GM23338 (cell line): ENCODE measurements around the gene PTPRE. TPM values are rescaled to one million over a fixed set of nuclear protein-coding genes. Genes with fewer than 3 reads are reported as not detected.

Experiments used
- ATAC-seq: fragments of 200-7000 bp; cut with Tn5 transposase; 3 replicates; pipeline ENCODE4 v1.9.1; 2020
- DNase-seq: peaks from one replicate; pipeline ENCODE4 v3.0.0-alpha.2; 2015; ENCODE audit warnings: low spot score
- H2AFZ ChIP-seq: fragments of 200-600 bp; sonication (generic); 2 replicates; pipeline ENCODE4 v1.8.0; 2016; ENCODE audit warnings: antibody characterized with exemption, mild to moderate bottlenecking, moderate library complexity
- H3F3A ChIP-seq: fragments of 200-600 bp; sonication (generic); replicated peaks from 2 replicates; pipeline ENCODE4 v1.8.0; 2017; ENCODE audit warnings: antibody characterized with exemption, mixed run types, low read depth
- H3K27ac ChIP-seq: fragments of 200-600 bp; sonication (generic); 2 replicates; pipeline ENCODE4 v1.6.1; 2016; ENCODE audit warnings: low read depth
- H3K27me3 ChIP-seq: fragments of 200-600 bp; sonication (generic); 2 replicates; pipeline ENCODE4 v1.8.0; 2016; ENCODE audit warnings: mild to moderate bottlenecking, mixed run types, moderate library complexity; ENCODE audit not compliant: insufficient read depth
- H3K36me3 ChIP-seq: fragments of 200-600 bp; sonication (generic); 2 replicates; pipeline ENCODE4 v1.8.0; 2016; ENCODE audit warnings: mild to moderate bottlenecking; ENCODE audit not compliant: insufficient read depth
- H3K4me1 ChIP-seq: fragments of 200-600 bp; sonication (generic); 2 replicates; pipeline ENCODE4 v1.8.0; 2016; ENCODE audit warnings: mild to moderate bottlenecking, moderate library complexity; ENCODE audit not compliant: insufficient read depth
- H3K4me2 ChIP-seq: fragments of 200-600 bp; sonication (generic); 2 replicates; pipeline ENCODE4 v1.7.1; 2017; ENCODE audit warnings: mixed run types
- H3K4me3 ChIP-seq: fragments of 200-600 bp; sonication (generic); 2 replicates; pipeline ENCODE4 v1.6.1; 2016; ENCODE audit warnings: mixed run types
- H3K79me2 ChIP-seq: fragments of 200-600 bp; sonication (generic); replicated peaks from 2 replicates; pipeline ENCODE4 v1.8.0; 2017; ENCODE audit warnings: mild to moderate bottlenecking; ENCODE audit not compliant: insufficient read depth
- H3K9me2 ChIP-seq: fragments of 200-600 bp; sonication (generic); 2 replicates; pipeline ENCODE4 v1.8.0; 2017; ENCODE audit not compliant: insufficient read depth
- H4K20me1 ChIP-seq: fragments of 200-600 bp; sonication (generic); replicated peaks from 2 replicates; pipeline ENCODE4 v1.8.0; 2017; ENCODE audit warnings: mild to moderate bottlenecking; ENCODE audit not compliant: insufficient read depth
- H3K27ac Mint-ChIP-seq: 2 replicates; pipeline ENCODE4 v1.8.0; 2020; ENCODE audit warnings: inconsistent platforms, mild to moderate bottlenecking, moderate library complexity, mixed read lengths
- H3K27me3 Mint-ChIP-seq: 3 replicates; pipeline ENCODE4 v1.8.0; 2022; ENCODE audit warnings: low read depth, mild to moderate bottlenecking, moderate library complexity, mixed read lengths, inconsistent platforms; ENCODE audit not compliant: insufficient read depth, poor library complexity
- H3K36me3 Mint-ChIP-seq: 3 replicates; pipeline ENCODE4 v1.8.0; 2021; ENCODE audit warnings: low read depth, mild to moderate bottlenecking, inconsistent platforms, moderate library complexity, mixed read lengths
- H3K4me1 Mint-ChIP-seq: 3 replicates; pipeline ENCODE4 v1.8.0; 2020; ENCODE audit warnings: mild to moderate bottlenecking, inconsistent platforms, mixed read lengths
- H3K4me3 Mint-ChIP-seq: 3 replicates; pipeline ENCODE4 v1.8.0; 2021; ENCODE audit warnings: moderate library complexity, mild to moderate bottlenecking, inconsistent platforms, mixed read lengths
- H3K9me3 Mint-ChIP-seq: 3 replicates; pipeline ENCODE4 v1.8.0; 2020; ENCODE audit warnings: moderate library complexity, mild to moderate bottlenecking, inconsistent platforms, mixed read lengths
- CTCF ChIP-seq, 2 experiments: fragments of 200-600 bp in 1 of 2; sonication (generic) in 1 of 2; conservative IDR thresholded peaks; 2 replicates each; pipeline versions ENCODE4 v1.5.1 to v1.6.1; 2016 to 2017; ENCODE audit warnings: antibody characterized with exemption in 2 of 2, low read depth in 2 of 2, mild to moderate bottlenecking in 2 of 2, moderate library complexity in 1 of 2
- POLR2AphosphoS5 ChIP-seq: IDR thresholded peaks from 2 replicates; pipeline ENCODE4 v1.6.1; 2016; ENCODE audit warnings: antibody characterized with exemption, low read depth
- REST ChIP-seq: IDR thresholded peaks from one replicate; pipeline ENCODE4 v1.6.1; 2018; ENCODE audit warnings: antibody characterized with exemption; ENCODE audit not compliant: unreplicated experiment
- ZNF331 ChIP-seq: fragments of 250-450 bp; sonication (Bioruptor Pico); IDR thresholded peaks from 2 replicates; pipeline ENCODE4 v1.5.0; 2020; ENCODE audit warnings: low read depth, mild to moderate bottlenecking, moderate library complexity
- polyA plus RNA-seq: library from polyadenylated mRNA; unstranded; fragments of >200 nt; fragmentation: Nextera tagmentation; extraction: Ambion mirVana; gene quantifications from 2 replicates; pipeline ENCODE4 v1.2.1, GENCODE V29; 2016
- total RNA-seq: library from RNA; depleted of rRNA; stranded (reverse); fragments of >200 nt; shearing (Covaris generic); gene quantifications from 2 replicates; pipeline ENCODE4 v1.2.3, GENCODE V29; 2014

Gene PTPRE
- total and polyA plus RNA-seq, 2 experiments from 2014 or later, result 0.34 to 0.42 TPM

GRCh38 chr10:128068398-128069285 lies 161.7 kb downstream of the PTPRE start:
- Histone ChIP-seq H4K20me1 (no peaks in the 10 kb centered on the region), H3F3A (no peaks in the 10 kb centered on the region), H2AFZ (no peak overlapping the region), H3K36me3 (no peaks in the 10 kb centered on the region), H3K9me2 (no peaks in the 10 kb centered on the region), H3K4me1 (peaks cover under 1% of the 10 kb centered on the region; the same call in 1 of the 2 replicates), H3K27ac (no peak overlapping the region), H3K79me2 (no peaks in the 10 kb centered on the region), H3K27me3 (no peaks in the 10 kb centered on the region), H3K4me3 (no peak overlapping the region), H3K4me2 (no peak overlapping the region)
- peaks cover 5% of the 10 kb centered on the region; the same call in 1 of the 3 replicates for H3K36me3 Mint-ChIP-seq
- no peak for DNase-seq
- H3K9me3 Mint-ChIP-seq, result no peaks in the 10 kb centered on the region
- TF ChIP-seq POLR2AphosphoS5, result no peak
- TF ChIP-seq REST, result no peak
- no peak overlapping the region for H3K4me3 Mint-ChIP-seq
- ATAC-seq, result no peak
- H3K4me1 Mint-ChIP-seq, result peaks cover 20% of the 10 kb centered on the region
- H3K27me3 Mint-ChIP-seq, result peaks cover 11% of the 10 kb centered on the region
- no peak overlapping the region for H3K27ac Mint-ChIP-seq

GRCh38 chr10:128069351-128070051 lies 162.6 kb downstream of the PTPRE start:
- H3K4me2 ChIP-seq, result no peak overlapping the region
- no peaks in the 10 kb centered on the region for H3F3A ChIP-seq
- H3K9me2 ChIP-seq, result no peaks in the 10 kb centered on the region
- H3K27me3 Mint-ChIP-seq, result peaks cover 10% of the 10 kb centered on the region
- no peak overlapping the region for H3K4me3 Mint-ChIP-seq
- peak overlapping the region; percentile 97 for H2AFZ ChIP-seq
- H3K36me3 Mint-ChIP-seq, result peaks cover 5% of the 10 kb centered on the region; the same call in 1 of the 3 replicates
- DNase-seq (peak; percentile 87), ATAC-seq (peak; percentile 86)
- H3K79me2 ChIP-seq, result no peaks in the 10 kb centered on the region
- H3K4me1 Mint-ChIP-seq, result peaks cover 13% of the 10 kb centered on the region
- H3K27ac ChIP-seq, result no peak overlapping the region
- no peak for TF ChIP-seq ZNF331 (CRISPR knock-in tag)
- TF ChIP-seq CTCF (conservative IDR thresholded peaks at IDR 0.05; ENCODE audit: low read depth in 2 of 2), result peak; percentile 79 to 88
- H3K4me3 ChIP-seq, result no peak overlapping the region
- H3K27me3 ChIP-seq, result no peaks in the 10 kb centered on the region
- H3K9me3 Mint-ChIP-seq, result no peaks in the 10 kb centered on the region
- no peaks in the 10 kb centered on the region for H3K36me3 ChIP-seq
- H4K20me1 ChIP-seq, result no peaks in the 10 kb centered on the region
- no peaks in the 10 kb centered on the region for H3K4me1 ChIP-seq
- no peak overlapping the region for H3K27ac Mint-ChIP-seq
